ENCODE results near the gene PSAPL1. TPM values are rescaled to one million over a fixed set of nuclear protein-coding genes. Genes with fewer than 3 reads are reported as not detected.

PSAPL1 gene
- total and polyA plus RNA-seq, 2 experiments from 2014 or later = not detected

DNA sequence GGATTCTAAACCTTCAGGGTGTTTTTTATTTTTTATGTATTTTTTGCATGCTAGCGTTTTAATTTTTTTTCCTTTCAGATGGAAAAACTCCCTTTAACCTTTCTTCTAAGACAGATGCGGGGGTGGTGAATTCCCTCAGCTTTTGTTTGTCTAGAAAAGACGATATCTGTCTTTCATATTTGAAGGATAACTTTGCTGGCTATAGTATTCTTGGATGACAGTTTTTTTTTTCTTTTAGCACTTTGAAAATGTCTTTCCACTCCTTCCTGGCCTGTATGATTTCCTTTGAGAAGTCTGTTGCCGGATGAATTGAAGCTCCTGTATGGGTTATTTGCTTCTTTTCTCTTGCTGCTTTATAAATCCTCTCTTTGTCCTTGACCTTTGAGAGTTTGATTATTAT lies 26.6 kb downstream of the PSAPL1 start:
- WGBS, 2 experiments (ENCODE audit: low coverage in 1 of 2, low lambda C conversion rate in 2 of 2, missing lambda C conversion rate in 2 of 2) = 59 to 61% methylated on average over 4 of the region's 4 CpGs

DNA sequence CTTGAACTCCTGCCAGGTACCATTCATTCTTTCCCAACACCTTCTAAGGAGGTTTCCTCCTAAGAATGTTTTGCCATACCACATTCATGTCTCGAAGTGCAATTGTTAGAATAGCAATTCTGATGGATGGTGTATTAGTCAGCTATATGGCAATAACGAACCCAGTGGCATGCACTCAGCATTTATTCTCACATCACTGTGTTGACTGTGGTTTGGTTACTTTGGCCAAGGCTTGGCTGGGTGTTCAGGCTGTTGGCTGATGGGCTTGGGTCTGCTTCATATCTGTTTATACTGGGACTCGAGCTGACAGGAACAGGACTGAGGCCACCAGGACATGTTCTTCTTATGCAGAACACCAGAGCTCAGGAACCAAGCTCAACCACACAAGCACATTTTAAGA lies 31.7 kb downstream of the PSAPL1 start:
- Histone ChIP-seq H3F3A (ENCODE audit: insufficient read depth) (no peaks in the 10 kb centered on the region), H3K9ac (no peak overlapping the region), H3K79me2 (ENCODE audit: insufficient read depth) (no peaks in the 10 kb centered on the region), H2AFZ (no peak overlapping the region), H3K4me1 (ENCODE audit: insufficient read depth) (no peaks in the 10 kb centered on the region), H3K9me2 (ENCODE audit: insufficient read depth) (no peaks in the 10 kb centered on the region), H3K36me3 (ENCODE audit: low read depth) (no peaks in the 10 kb centered on the region), H3K4me3 (no peak overlapping the region), H4K20me1 (ENCODE audit: insufficient read depth) (no peaks in the 10 kb centered on the region), H3K9me3 (ENCODE audit: low read depth) (no peaks in the 10 kb centered on the region), H3K4me2 (ENCODE audit: unreplicated experiment) (no peak overlapping the region), H3K27me3 (replicated peaks; ENCODE audit: insufficient read depth) (peaks cover 28% of the 10 kb centered on the region), H3K27ac (no peak overlapping the region)
- TF ChIP-seq EZH2phosphoT487 (IDR thresholded peaks at IDR 0.05; ENCODE audit: insufficient read depth, low read depth) (no peak), EZH2 (IDR thresholded peaks at IDR 0.05; ENCODE audit: insufficient read depth, poor library complexity, severe bottlenecking) (no peak)
- 4 to 13% methylated on average over 3 of the region's 3 CpGs for WGBS, 2 experiments (ENCODE audit: low coverage in 1 of 2, low lambda C conversion rate in 2 of 2, missing lambda C conversion rate in 2 of 2)
- in situ Hi-C loops (cut with MboI) = no loop called here
- peak; percentile 6 for DNase-seq

More for the DNA sequence above, 26.6 kb downstream of the PSAPL1 start:
- Histone ChIP-seq H3K9me3 (ENCODE audit: low read depth) (no peaks in the 10 kb centered on the region), H3K36me3 (ENCODE audit: low read depth) (no peaks in the 10 kb centered on the region), H3K9me2 (ENCODE audit: insufficient read depth) (no peaks in the 10 kb centered on the region), H3K27me3 (replicated peaks; ENCODE audit: insufficient read depth) (peaks cover 17% of the 10 kb centered on the region), H3K4me2 (ENCODE audit: unreplicated experiment) (no peak overlapping the region), H3K4me3 (no peak overlapping the region), H3K79me2 (ENCODE audit: insufficient read depth) (no peaks in the 10 kb centered on the region), H2AFZ (no peak overlapping the region), H3K9ac (no peak overlapping the region), H3K27ac (no peak overlapping the region), H3F3A (ENCODE audit: insufficient read depth) (no peaks in the 10 kb centered on the region), H3K4me1 (ENCODE audit: insufficient read depth) (no peaks in the 10 kb centered on the region), H4K20me1 (ENCODE audit: insufficient read depth) (no peaks in the 10 kb centered on the region)
- in situ Hi-C loops (cut with MboI) = no loop called here
- TF ChIP-seq EZH2phosphoT487 (IDR thresholded peaks at IDR 0.05; ENCODE audit: insufficient read depth, low read depth) (no peak), EZH2 (IDR thresholded peaks at IDR 0.05; ENCODE audit: insufficient read depth, poor library complexity, severe bottlenecking) (no peak)
- no peak for DNase-seq

- in situ Hi-C loops (cut with MboI) = no loop called here
- Histone ChIP-seq H3K36me3 (ENCODE audit: low read depth) (no peaks in the 10 kb centered on the region), H2AFZ (no peak overlapping the region), H3K79me2 (ENCODE audit: insufficient read depth) (no peaks in the 10 kb centered on the region), H3K27ac (no peak overlapping the region), H4K20me1 (ENCODE audit: insufficient read depth) (no peaks in the 10 kb centered on the region), H3K27me3 (replicated peaks; ENCODE audit: insufficient read depth) (peaks cover 28% of the 10 kb centered on the region), H3K4me3 (no peak overlapping the region), H3K9ac (no peak overlapping the region), H3K9me2 (ENCODE audit: insufficient read depth) (no peaks in the 10 kb centered on the region), H3K4me2 (ENCODE audit: unreplicated experiment) (no peak overlapping the region), H3K9me3 (ENCODE audit: low read depth) (no peaks in the 10 kb centered on the region), H3K4me1 (ENCODE audit: insufficient read depth) (no peaks in the 10 kb centered on the region), H3F3A (ENCODE audit: insufficient read depth) (no peaks in the 10 kb centered on the region)
- 33% methylated on average over 4 of the region's 4 CpGs for WGBS, 2 experiments (ENCODE audit: low coverage in 1 of 2, low lambda C conversion rate in 2 of 2, missing lambda C conversion rate in 2 of 2)
- TF ChIP-seq EZH2 (IDR thresholded peaks at IDR 0.05; ENCODE audit: insufficient read depth, poor library complexity, severe bottlenecking) (no peak), EZH2phosphoT487 (IDR thresholded peaks at IDR 0.05; ENCODE audit: insufficient read depth, low read depth) (no peak)
- no peak for DNase-seq
Observed at GRCh38 chr4:7402526-7402925, 32.2 kb downstream of the PSAPL1 start.

DNA sequence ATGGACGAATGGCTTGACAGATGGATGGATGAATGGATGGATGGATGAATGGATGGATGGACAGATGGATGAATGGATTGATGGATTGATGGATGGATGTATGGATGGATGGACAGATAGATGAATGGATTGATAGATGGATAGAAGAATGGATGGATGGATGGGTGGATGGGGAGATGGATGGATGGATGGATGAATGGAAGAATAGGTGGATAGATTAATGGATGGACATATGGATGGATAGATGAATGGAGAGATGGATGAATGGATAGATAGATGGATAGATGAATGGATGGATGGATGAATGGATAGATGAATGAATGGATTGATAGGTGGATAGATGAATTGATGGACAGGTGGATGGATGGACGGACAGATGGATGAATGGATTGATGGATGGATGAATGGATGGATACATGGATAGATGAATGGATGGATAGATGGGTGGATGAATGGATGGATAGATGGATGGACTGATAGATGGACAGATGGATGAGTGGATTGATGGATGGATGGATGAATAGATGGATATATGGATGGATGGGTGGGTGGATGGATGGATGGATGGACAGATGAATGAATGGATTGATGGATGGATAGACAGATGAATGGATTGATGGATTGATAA lies 33.9 kb downstream of the PSAPL1 start:
- Histone ChIP-seq H3K27me3 (replicated peaks; ENCODE audit: insufficient read depth) (peaks cover 15% of the 10 kb centered on the region), H3K4me3 (no peak overlapping the region), H3K36me3 (ENCODE audit: low read depth) (no peaks in the 10 kb centered on the region), H3K4me2 (ENCODE audit: unreplicated experiment) (no peak overlapping the region), H3K4me1 (ENCODE audit: insufficient read depth) (no peaks in the 10 kb centered on the region), H4K20me1 (ENCODE audit: insufficient read depth) (no peaks in the 10 kb centered on the region), H2AFZ (no peak overlapping the region), H3K27ac (no peak overlapping the region), H3F3A (ENCODE audit: insufficient read depth) (no peaks in the 10 kb centered on the region), H3K79me2 (ENCODE audit: insufficient read depth) (no peaks in the 10 kb centered on the region), H3K9ac (no peak overlapping the region), H3K9me3 (ENCODE audit: low read depth) (no peaks in the 10 kb centered on the region), H3K9me2 (ENCODE audit: insufficient read depth) (no peaks in the 10 kb centered on the region)
- no peak for DNase-seq
- in situ Hi-C loops (cut with MboI) = no loop called here
- TF ChIP-seq EZH2 (IDR thresholded peaks at IDR 0.05; ENCODE audit: insufficient read depth, poor library complexity, severe bottlenecking) = no peak
- TF ChIP-seq EZH2phosphoT487 (IDR thresholded peaks at IDR 0.05; ENCODE audit: insufficient read depth, low read depth) = no peak
- WGBS, 2 experiments (ENCODE audit: low coverage in 1 of 2, low lambda C conversion rate in 2 of 2, missing lambda C conversion rate in 2 of 2) = 22 to 30% methylated on average over 2 of the region's 2 CpGs
